IMR-90 (cell line): ENCODE measurements around the gene TSPAN4. TPM values are rescaled to one million over a fixed set of nuclear protein-coding genes. Genes with fewer than 3 reads are reported as not detected.

Experiments
- ATAC-seq: fragments of 200-7000 bp; cut with Tn5 transposase; 2 replicates; pipeline ENCODE4 v1.9.1; 2020; ENCODE audit warnings: low read depth, mild to moderate bottlenecking, moderate library complexity
- BruUV-seq: library from RNA; stranded (reverse); fragments of 400-500 nt; replicated peaks from 2 replicates; lab custom pipeline; 2021; lab: Mats Ljungman, UMichigan
- CTCF ChIA-PET: fragments of 300-600 bp; formaldehyde crosslinking; extraction: SDS; loops from one replicate; lab custom pipeline; 2021; ENCODE audit warnings: antibody characterized with exemption; lab: Yijun Ruan, JAX
- POLR2A ChIA-PET: fragments of 300-600 bp; sonication (Branson Sonifier 250); formaldehyde crosslinking; loops from one replicate; lab custom pipeline; 2022; ENCODE audit warnings: antibody characterized with exemption; ENCODE audit not compliant: unreplicated experiment; lab: Charles Lee
- DNase-seq: peaks from one replicate; pipeline ENCODE4 v3.0.0; 2013
- H2AFZ ChIP-seq: replicated peaks from 2 replicates; pipeline ENCODE3; 2013; ENCODE audit warnings: low read length, mild to moderate bottlenecking; ENCODE audit not compliant: poor library complexity
- H2AK5ac ChIP-seq: 2 replicates; pipeline ENCODE4 v1.6.1; 2013; ENCODE audit warnings: low read depth, low read length, inconsistent platforms
- H2AK9ac ChIP-seq: replicated peaks from 2 replicates; pipeline ENCODE3; 2013; ENCODE audit warnings: mild to moderate bottlenecking, low read depth, low read length, moderate library complexity; ENCODE audit not compliant: poor library complexity
- H2BK120ac ChIP-seq: 2 replicates; pipeline ENCODE4 v1.6.1; 2013; ENCODE audit warnings: low read depth, low read length, inconsistent platforms
- H2BK15ac ChIP-seq: 3 replicates; pipeline ENCODE4 v1.6.1; 2013; ENCODE audit warnings: low read depth, low read length, inconsistent platforms
- H2BK20ac ChIP-seq: 2 replicates; pipeline ENCODE4 v1.6.1; 2013; ENCODE audit warnings: low read depth, mild to moderate bottlenecking, inconsistent platforms, low read length, moderate library complexity
- H2BK5ac ChIP-seq: 2 replicates; pipeline ENCODE4 v1.6.1; 2013; ENCODE audit warnings: mild to moderate bottlenecking, low read depth, low read length, inconsistent platforms; ENCODE audit not compliant: poor library complexity, severe bottlenecking
- H3K14ac ChIP-seq: replicated peaks from 2 replicates; pipeline ENCODE4 v1.6.1; 2013; ENCODE audit warnings: low read depth, low read length, inconsistent platforms
- H3K18ac ChIP-seq: 2 replicates; pipeline ENCODE4 v1.6.1; 2013; ENCODE audit warnings: low read depth, low read length, control low read depth
- H3K23ac ChIP-seq: 2 replicates; pipeline ENCODE4 v1.6.1; 2013; ENCODE audit warnings: low read depth, low read length, inconsistent platforms
- H3K27ac ChIP-seq: 2 replicates; pipeline ENCODE4 v1.5.1; 2013; ENCODE audit warnings: mild to moderate bottlenecking, control low read depth, low read length; ENCODE audit not compliant: insufficient read depth
- H3K27me3 ChIP-seq: 2 replicates; pipeline ENCODE4 v1.6.1; 2013; ENCODE audit warnings: low read length; ENCODE audit not compliant: control insufficient read depth, insufficient read depth
- H3K36me3 ChIP-seq: 2 replicates; pipeline ENCODE4 v1.6.1; 2013; ENCODE audit warnings: low read length, mixed read lengths; ENCODE audit not compliant: control insufficient read depth, insufficient read depth
- H3K4ac ChIP-seq: 2 replicates; pipeline ENCODE4 v1.6.1; 2013; ENCODE audit warnings: low read depth, low read length, inconsistent platforms
- H3K4me1 ChIP-seq: 2 replicates; pipeline ENCODE4 v1.6.1; 2013; ENCODE audit warnings: low read length, mixed read lengths; ENCODE audit not compliant: control insufficient read depth, insufficient read depth
- H3K4me2 ChIP-seq: 2 replicates; pipeline ENCODE4 v1.6.1; 2013; ENCODE audit warnings: low read depth, mild to moderate bottlenecking, control low read depth, low read length, moderate library complexity
- H3K4me3 ChIP-seq: 2 replicates; pipeline ENCODE4 v1.5.1; 2013; ENCODE audit warnings: low read depth, mild to moderate bottlenecking, control low read depth, low read length, moderate library complexity; ENCODE audit not compliant: insufficient read depth
- H3K56ac ChIP-seq: 2 replicates; pipeline ENCODE4 v1.6.1; 2013; ENCODE audit warnings: low read length, inconsistent platforms; ENCODE audit not compliant: insufficient read depth; ENCODE audit errors: extremely low read depth
- H3K79me1 ChIP-seq, 2 experiments: 2 replicates each; pipeline ENCODE4 v1.6.1; 2013; ENCODE audit warnings: low read length in 2 of 2, inconsistent platforms in 1 of 2, low read depth in 1 of 2
- H3K9ac ChIP-seq: 2 replicates; pipeline ENCODE4 v1.6.1; 2013; ENCODE audit warnings: low read depth, low read length, control low read depth
- H3K9me1 ChIP-seq: 2 replicates; pipeline ENCODE4 v1.6.1; 2013; ENCODE audit warnings: low read length, inconsistent platforms; ENCODE audit not compliant: insufficient read depth
- H3K9me3 ChIP-seq: 2 replicates; pipeline ENCODE4 v1.6.1; 2013; ENCODE audit warnings: low read length; ENCODE audit not compliant: control insufficient read depth, insufficient read depth
- H4K20me1 ChIP-seq: 2 replicates; pipeline ENCODE4 v1.6.1; 2013; ENCODE audit warnings: low read length, inconsistent platforms; ENCODE audit not compliant: insufficient read depth
- H4K5ac ChIP-seq: 2 replicates; pipeline ENCODE4 v1.6.1; 2013; ENCODE audit warnings: mild to moderate bottlenecking, low read depth, low read length, control low read depth
- H4K8ac ChIP-seq, 2 experiments: 2 replicates each; pipeline ENCODE4 v1.6.1; 2013; ENCODE audit warnings: low read depth in 2 of 2, low read length in 2 of 2, control low read depth in 1 of 2, inconsistent platforms in 1 of 2
- H4K91ac ChIP-seq: 2 replicates; pipeline ENCODE4 v1.6.1; 2013; ENCODE audit warnings: low read depth, low read length, inconsistent platforms; ENCODE audit not compliant: insufficient read depth
- BHLHE40 ChIP-seq: fragments of 150-350 bp; IDR thresholded peaks from 2 replicates; pipeline ENCODE4 v1.6.1; 2016; ENCODE audit warnings: mild to moderate bottlenecking, low read depth, low read length
- CEBPB ChIP-seq: IDR thresholded peaks from 2 replicates; pipeline ENCODE4 v1.6.1; 2012; ENCODE audit warnings: low read depth, low read length, improper control_type of control experiment
- CHD1 ChIP-seq: IDR thresholded peaks from 2 replicates; pipeline ENCODE4 v1.6.1; 2012; ENCODE audit warnings: low read depth, low read length, improper control_type of control experiment
- MAFK ChIP-seq: IDR thresholded peaks from 2 replicates; pipeline ENCODE4 v1.6.1; 2012; ENCODE audit warnings: low read depth, low read length, improper control_type of control experiment
- MXI1 ChIP-seq: IDR thresholded peaks from 2 replicates; pipeline ENCODE4 v1.6.1; 2012; ENCODE audit warnings: low read depth, mild to moderate bottlenecking, low read length, moderate library complexity, borderline replicate concordance
- NFE2L2 ChIP-seq: fragments of 150-350 bp; IDR thresholded peaks from 2 replicates; pipeline ENCODE4 v1.6.1; 2016; ENCODE audit warnings: low read depth, mild to moderate bottlenecking, low read length
- POLR2A ChIP-seq: IDR thresholded peaks from 2 replicates; pipeline ENCODE4 v1.6.1; 2012; ENCODE audit warnings: mild to moderate bottlenecking, low read depth, low read length
- RAD21 ChIP-seq: IDR thresholded peaks from 2 replicates; pipeline ENCODE4 v1.6.1; 2012; ENCODE audit warnings: low read length, improper control_type of control experiment
- RCOR1 ChIP-seq: IDR thresholded peaks from 2 replicates; pipeline ENCODE4 v1.6.1; 2012; ENCODE audit warnings: mild to moderate bottlenecking, low read length, improper control_type of control experiment; ENCODE audit not compliant: insufficient replicate concordance
- RFX5 ChIP-seq: IDR thresholded peaks from 2 replicates; pipeline ENCODE4 v1.8.0; 2012; ENCODE audit warnings: low read depth, mild to moderate bottlenecking, low read length, moderate library complexity
- SMC3 ChIP-seq: fragments of 150-350 bp; IDR thresholded peaks from 2 replicates; pipeline ENCODE4 v1.6.1; 2016; ENCODE audit warnings: low read depth, mild to moderate bottlenecking, antibody characterized with exemption, low read length, moderate library complexity
- WGBS, 2 experiments: methylation state at CpG; one replicate each; pipeline versions ENCODE4 v1.1.5 to v1.1.7; 2013; ENCODE audit warnings: missing lambda C conversion rate in 2 of 2; ENCODE audit not compliant: insufficient read length in 1 of 2; ENCODE audit errors: extremely low coverage in 2 of 2; 5-methylcytosine and 5-hydroxymethylcytosine counted together
- dilution Hi-C: fragments of 300-500 bp; cut with HindIII; formaldehyde crosslinking; loops from one replicate; pipeline ENCODE4 v1.14.3; 2018; ENCODE audit warnings: low sequenced_read_pairs; ENCODE audit not compliant: unreplicated experiment
- in situ Hi-C: fragments of 300-500 bp; cut with MboI; formaldehyde crosslinking; loops from 3 replicates; pipeline ENCODE4 v1.14.3; 2019; ENCODE audit warnings: low sequenced_read_pairs, inconsistent platforms, mixed read lengths
- intact Hi-C: fragments of 100-400 bp; cut with micrococcal nuclease; formaldehyde crosslinking; loops from 2 replicates; pipeline ENCODE4 v1.10.0; 2022
- polyA plus RNA-seq, 3 experiments: library from polyadenylated mRNA; depleted of rRNA; stranded (reverse); fragments of >200 nt; gene quantifications; 2 replicates each; pipeline ENCODE4 v1.2.3, GENCODE V29; 2012; ENCODE audit warnings: low replicate concordance in 1 of 3
- total RNA-seq: library from RNA; depleted of rRNA; stranded (reverse); fragments of >200 nt; gene quantifications from 2 replicates; pipeline ENCODE4 v1.2.3, GENCODE V29; 2012
- TF ChIP-seq, protein P1 (sequence below): fragments of 150-350 bp; IDR thresholded peaks from 2 replicates; pipeline ENCODE4 v1.6.1; 2016; ENCODE audit warnings: low read depth, mild to moderate bottlenecking, low read length, moderate library complexity, borderline replicate concordance
- TF ChIP-seq, protein P2 (sequence below): conservative IDR thresholded peaks from 2 replicates; pipeline ENCODE4 v1.5.1; 2012; ENCODE audit warnings: mild to moderate bottlenecking, low read depth, low read length, improper control_type of control experiment

TSPAN4 gene
- total and polyA plus RNA-seq, 2 of the 4 experiments (the other 2 are of a cell fraction), result 161 to 293 TPM

- no peaks in the 10 kb centered on the region for H4K20me1 ChIP-seq
- CTCF ChIA-PET, result no interaction called here
- H3K27ac ChIP-seq, result no peak overlapping the region
- in situ Hi-C loops (no loop called here), dilution Hi-C loops (no loop called here), intact Hi-C loops (no loop called here)
- POLR2A ChIA-PET, result interaction anchor here (0.6 kb wide), 1 partner anchor 9 kb away, joined by 6 read pairs; no protein-coding TSS in a partner anchor
- H2BK5ac ChIP-seq, result no peak overlapping the region
- no peaks in the 10 kb centered on the region for H3K9me3 ChIP-seq
- no peak overlapping the region for H4K5ac ChIP-seq
- DNase-seq (no peak), ATAC-seq (no peak)
- no peaks in the 10 kb centered on the region for H3K36me3 ChIP-seq
- H3K27me3 ChIP-seq, result no peaks in the 10 kb centered on the region
- H3K79me1 ChIP-seq, result peaks cover 0 to 14% of the 10 kb centered on the region in 2 experiments; a peak in 2 of 4 replicates
- no peak overlapping the region for H2BK15ac ChIP-seq
- no peak overlapping the region for H3K14ac ChIP-seq
- WGBS, 2 experiments, result 89% methylated on average over 7 of the region's 21 CpGs; no CpG with 5 or more reads in 1 of the 2 experiments
- H2AFZ ChIP-seq, result peak overlapping the region; percentile 21
- H2AK9ac ChIP-seq, result no peak overlapping the region
- no peak overlapping the region for H2BK20ac ChIP-seq
- H3K56ac ChIP-seq, result no peak overlapping the region
- no peak overlapping the region for H2BK120ac ChIP-seq
- 0 out of 2 replicates have a peak, but pooled peaks cover 5% of the 10 kb centered on the region for H3K9me1 ChIP-seq
- no peak overlapping the region for H3K23ac ChIP-seq
- peaks cover 4% of the 10 kb centered on the region; the same call in 1 of the 2 replicates for H3K4me1 ChIP-seq
- no peak overlapping the region for H2AK5ac ChIP-seq
- no peak overlapping the region for H3K9ac ChIP-seq
- no peak overlapping the region for H3K4me2 ChIP-seq
- TF ChIP-seq POLR2A, result no peak
- TF ChIP-seq CHD1, result no peak
- no peak for TF ChIP-seq SMC3
- no peak for TF ChIP-seq BHLHE40
- TF ChIP-seq MXI1, result no peak
- no peak for TF ChIP-seq NFE2L2
- TF ChIP-seq RAD21, result no peak
- TF ChIP-seq, protein P1, sequence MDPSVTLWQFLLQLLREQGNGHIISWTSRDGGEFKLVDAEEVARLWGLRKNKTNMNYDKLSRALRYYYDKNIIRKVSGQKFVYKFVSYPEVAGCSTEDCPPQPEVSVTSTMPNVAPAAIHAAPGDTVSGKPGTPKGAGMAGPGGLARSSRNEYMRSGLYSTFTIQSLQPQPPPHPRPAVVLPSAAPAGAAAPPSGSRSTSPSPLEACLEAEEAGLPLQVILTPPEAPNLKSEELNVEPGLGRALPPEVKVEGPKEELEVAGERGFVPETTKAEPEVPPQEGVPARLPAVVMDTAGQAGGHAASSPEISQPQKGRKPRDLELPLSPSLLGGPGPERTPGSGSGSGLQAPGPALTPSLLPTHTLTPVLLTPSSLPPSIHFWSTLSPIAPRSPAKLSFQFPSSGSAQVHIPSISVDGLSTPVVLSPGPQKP, result no peak
- no peak for TF ChIP-seq RCOR1
- TF ChIP-seq MAFK, result no peak
- TF ChIP-seq, protein P2, sequence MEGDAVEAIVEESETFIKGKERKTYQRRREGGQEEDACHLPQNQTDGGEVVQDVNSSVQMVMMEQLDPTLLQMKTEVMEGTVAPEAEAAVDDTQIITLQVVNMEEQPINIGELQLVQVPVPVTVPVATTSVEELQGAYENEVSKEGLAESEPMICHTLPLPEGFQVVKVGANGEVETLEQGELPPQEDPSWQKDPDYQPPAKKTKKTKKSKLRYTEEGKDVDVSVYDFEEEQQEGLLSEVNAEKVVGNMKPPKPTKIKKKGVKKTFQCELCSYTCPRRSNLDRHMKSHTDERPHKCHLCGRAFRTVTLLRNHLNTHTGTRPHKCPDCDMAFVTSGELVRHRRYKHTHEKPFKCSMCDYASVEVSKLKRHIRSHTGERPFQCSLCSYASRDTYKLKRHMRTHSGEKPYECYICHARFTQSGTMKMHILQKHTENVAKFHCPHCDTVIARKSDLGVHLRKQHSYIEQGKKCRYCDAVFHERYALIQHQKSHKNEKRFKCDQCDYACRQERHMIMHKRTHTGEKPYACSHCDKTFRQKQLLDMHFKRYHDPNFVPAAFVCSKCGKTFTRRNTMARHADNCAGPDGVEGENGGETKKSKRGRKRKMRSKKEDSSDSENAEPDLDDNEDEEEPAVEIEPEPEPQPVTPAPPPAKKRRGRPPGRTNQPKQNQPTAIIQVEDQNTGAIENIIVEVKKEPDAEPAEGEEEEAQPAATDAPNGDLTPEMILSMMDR, result no peak
- TF ChIP-seq RFX5, result no peak
- no peak for TF ChIP-seq CEBPB
- H3K18ac ChIP-seq, result no peak overlapping the region
- BruUV-seq, result no TSS peak
- no peak overlapping the region for H3K4me3 ChIP-seq
- H3K4ac ChIP-seq, result no peak overlapping the region
- H4K91ac ChIP-seq, result no peak overlapping the region
- no peak overlapping the region for H4K8ac ChIP-seq
These were observed 72.3 kb downstream of the TSPAN4 start for GRCh38 chr11:914747-915501.
